SU-DHL-6 (cell line): Measurements from ENCODE around the gene ADIPOR2.

Experiments
- CTCF ChIP-seq: fragments of 200-600 bp; sonication (generic); IDR thresholded peaks from one replicate; pipeline ENCODE4 v1.5.1; 2017; ENCODE audit warnings: antibody characterized with exemption, mild to moderate bottlenecking, low read length, moderate library complexity; ENCODE audit not compliant: insufficient read depth, poor library complexity, severe bottlenecking
- EZH2phosphoT487 ChIP-seq: fragments of 200-600 bp; sonication (generic), shearing (Covaris generic); conservative IDR thresholded peaks from 2 replicates; pipeline ENCODE4 v1.6.1; 2018; ENCODE audit warnings: mild to moderate bottlenecking, antibody characterized with exemption, low read length, moderate library complexity, mixed read lengths

GRCh38 chr12:1750300-1750699, 59.4 kb downstream of the ADIPOR2 start:
- TF ChIP-seq EZH2phosphoT487 (no peak), CTCF (no peak)
